Right forelimb (tissue), 1 donor: ENCODE data around the gene CCL21.
"Not testable (repeated sequence)": the region's sequence is repeated elsewhere in the genome, so short reads cannot be mapped to it uniquely, and the experiment has no call there.

Experiments
- DNase-seq: peaks from one replicate; pipeline ENCODE4 v3.0.0-alpha.2; 2018

The CCL21 gene, protein sequence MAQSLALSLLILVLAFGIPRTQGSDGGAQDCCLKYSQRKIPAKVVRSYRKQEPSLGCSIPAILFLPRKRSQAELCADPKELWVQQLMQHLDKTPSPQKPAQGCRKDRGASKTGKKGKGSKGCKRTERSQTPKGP

DNA sequence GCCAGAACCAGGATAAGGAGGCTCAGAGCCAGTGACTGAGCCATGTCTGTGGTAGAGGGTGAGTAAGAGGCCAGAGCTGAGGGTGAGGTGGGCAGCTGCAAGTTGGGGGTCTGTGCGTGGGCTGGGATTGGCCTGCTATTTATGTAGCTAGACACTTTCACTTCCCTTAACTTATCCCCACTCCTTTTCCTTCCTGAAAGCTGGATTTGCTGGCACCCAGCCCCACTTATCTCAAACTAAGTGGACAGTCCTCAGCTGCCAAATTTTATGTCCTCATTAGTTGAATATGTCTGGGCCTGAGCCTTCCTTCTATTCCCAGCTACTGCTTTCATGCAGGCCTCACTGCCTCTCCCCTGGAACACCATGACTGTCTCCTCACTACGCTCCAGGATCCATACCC is at the start of gene CCL21:
CCL21 (minus strand) TSS at position 114 of the 400 bp plus-strand sequence; CDS start at position 44, 70 bp downstream.
- DNase-seq: no peak

DNA sequence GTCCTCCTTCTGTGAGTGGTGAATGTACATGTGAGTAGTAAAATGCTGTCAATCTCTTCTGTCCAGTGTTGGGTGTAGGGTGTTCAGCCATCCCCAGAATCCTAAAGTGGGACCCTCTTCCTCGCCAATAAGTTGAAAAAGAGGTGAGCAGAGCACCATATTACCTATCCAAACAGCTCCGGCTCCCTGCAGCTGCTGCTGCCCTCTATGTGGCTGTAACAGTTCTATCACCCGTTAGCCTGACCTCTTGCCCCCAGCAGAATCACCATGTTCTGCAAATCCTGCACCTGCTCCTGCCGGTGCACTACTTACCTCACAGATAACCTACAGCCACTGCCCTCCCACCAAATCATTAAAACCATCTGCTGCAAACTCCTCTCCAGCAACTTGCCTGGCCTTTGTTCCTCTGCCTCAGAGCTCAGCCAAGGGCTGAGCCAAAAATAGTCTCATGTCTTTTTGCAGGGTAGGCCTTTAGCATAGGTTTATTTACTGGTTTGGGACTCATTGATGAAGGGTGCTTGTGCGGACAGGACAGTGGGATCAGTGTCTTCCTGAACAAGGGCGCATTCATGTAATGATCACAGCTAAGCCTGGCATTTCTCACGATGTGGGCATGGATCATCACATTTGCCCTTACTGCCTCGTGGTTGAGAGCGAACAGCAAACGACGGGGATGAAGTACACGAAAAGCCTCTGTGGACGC is 49.6 kb upstream of the CCL21 start:
- DNase-seq: no peak

DNA sequence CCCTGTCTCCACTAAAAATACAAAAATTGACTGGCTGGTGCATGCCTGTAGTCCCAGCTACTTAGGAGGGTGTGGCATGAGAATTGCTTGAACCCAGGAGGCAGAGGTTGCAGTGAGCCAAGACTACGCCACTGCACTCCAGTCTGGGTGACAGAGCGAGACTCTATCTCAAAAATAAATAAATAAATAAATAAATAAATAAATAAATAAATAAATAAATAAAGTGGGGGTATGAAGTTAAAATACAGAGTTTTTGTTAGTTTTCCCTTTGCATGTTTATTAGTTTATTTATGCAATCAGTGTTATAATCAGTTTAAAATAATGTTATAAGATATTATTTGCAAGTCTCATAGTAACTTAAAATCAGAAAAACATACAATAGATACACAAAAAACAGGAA is 40.4 kb upstream of the CCL21 start:
- DNase-seq: not testable (repeated sequence)

DNA sequence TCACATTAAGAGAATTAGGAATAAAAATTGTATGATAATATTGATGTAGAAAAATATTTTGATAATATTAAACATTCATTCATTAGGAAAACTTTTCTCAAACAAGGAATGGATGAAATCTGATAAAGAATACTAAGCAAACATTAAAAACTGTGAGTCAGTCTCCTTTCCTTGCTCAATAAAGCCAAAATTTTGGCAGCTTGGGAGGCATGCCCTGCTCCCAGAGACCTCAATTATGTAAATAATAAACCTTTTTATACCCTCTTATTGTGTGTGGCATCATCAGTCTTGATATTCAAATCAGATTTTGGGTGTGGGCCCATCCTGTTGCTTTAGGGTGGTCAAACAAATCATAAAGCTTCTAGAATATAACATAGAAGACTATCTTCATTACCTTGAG is 36.6 kb upstream of the CCL21 start:
- DNase-seq: no peak

DNA sequence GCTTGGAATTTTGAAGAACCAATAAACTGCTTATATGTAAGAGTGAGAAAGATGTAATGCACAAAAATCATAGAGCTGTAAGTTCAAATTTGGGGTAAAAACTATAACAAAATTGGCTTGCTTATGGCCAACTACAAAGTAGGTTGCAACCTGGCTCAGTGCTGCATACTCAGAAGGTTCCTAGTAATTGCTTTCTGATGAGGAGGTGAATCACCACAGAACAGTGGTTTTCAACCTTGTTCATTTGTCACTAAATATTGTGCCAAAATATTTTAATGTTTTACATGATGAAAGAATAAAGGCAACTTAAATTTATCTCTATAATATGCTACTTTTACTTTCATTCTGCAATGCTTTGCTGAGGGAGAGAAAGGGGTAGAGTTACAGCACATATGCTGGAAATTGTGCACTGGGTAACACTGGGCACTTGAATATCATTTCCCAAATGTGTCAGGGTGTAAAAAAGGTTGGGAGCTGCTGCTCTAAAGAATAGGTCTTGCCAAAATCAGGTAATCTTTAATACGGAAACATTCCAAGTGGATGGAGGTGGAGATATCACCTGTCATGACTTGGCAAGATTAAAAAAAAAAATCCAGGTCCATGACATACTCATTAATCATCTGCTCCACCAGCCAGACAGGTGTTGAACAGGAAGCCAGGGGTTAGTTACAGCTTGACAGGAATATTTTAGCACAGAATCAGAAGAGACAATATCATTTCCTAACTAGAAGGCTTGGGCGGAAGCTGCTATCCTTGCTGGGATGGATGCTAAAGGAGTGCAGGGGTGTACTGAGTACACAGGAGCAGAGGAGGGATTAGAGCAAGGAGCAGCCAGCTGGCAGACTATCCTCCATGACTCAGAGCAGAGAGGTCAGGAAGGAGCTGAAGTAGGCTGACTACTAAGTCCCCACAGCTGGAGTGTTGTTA is 34.6 kb upstream of the CCL21 start:
- DNase-seq: no peak

DNA sequence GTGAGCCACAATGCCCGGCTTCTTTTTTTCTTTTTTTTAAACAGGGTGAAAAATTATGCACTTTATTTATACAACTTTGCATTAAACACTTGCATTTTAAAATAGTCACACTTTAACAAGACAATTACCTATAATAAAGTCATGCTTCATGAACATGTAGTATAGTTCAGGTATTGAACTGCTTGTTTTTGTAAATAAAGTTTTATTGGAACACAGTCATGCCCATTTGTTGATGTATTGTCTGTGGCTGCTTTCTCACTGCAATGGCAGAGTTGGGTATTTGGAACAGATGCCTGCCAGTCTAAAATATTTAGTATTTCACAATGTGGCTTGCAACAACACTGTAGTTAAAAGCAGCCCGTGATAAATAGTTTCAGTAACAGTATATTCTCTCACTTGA is 32.8 kb upstream of the CCL21 start:
- DNase-seq: no peak

DNA sequence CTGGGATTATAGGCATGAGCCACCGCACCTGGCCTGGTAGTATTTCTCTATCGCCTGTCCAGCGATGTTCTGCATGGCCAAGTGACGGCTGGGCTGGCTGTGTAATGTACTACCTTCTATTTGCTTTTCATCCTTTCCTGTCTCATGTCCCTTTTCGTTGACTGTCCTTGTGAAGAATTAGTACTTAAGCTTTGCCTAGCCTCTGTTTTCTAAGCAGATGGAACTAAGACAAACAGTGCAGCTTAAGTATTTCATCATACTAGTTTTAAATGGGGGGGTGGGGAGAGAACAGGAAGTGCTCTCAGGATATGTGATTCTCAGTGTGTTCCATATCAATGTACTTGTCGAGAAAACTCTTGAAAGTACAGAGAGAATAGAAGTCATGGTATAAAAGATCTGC is 31.7 kb upstream of the CCL21 start:
- DNase-seq: no peak

DNA sequence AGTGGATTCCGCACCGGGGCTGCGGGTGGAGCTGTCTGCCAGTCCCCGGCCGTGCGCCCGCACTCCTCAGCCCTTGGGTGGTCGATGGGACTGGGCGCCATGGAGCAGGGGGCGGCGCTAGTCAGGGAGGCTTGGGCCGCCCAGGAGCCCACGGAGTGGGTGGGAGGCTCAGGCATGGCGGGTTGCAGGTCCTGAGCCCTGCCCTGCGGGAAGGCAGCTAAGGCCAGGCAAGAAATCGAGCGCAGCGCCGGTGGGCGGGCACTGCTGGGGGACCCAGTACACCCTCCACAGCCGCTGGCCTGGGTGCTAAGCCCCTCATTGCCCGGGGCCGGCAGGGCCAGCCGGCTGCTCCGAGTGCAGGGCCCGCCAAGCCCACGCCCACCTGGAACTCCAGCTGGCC is 30.2 kb upstream of the CCL21 start:
- not testable (repeated sequence) for DNase-seq

DNA sequence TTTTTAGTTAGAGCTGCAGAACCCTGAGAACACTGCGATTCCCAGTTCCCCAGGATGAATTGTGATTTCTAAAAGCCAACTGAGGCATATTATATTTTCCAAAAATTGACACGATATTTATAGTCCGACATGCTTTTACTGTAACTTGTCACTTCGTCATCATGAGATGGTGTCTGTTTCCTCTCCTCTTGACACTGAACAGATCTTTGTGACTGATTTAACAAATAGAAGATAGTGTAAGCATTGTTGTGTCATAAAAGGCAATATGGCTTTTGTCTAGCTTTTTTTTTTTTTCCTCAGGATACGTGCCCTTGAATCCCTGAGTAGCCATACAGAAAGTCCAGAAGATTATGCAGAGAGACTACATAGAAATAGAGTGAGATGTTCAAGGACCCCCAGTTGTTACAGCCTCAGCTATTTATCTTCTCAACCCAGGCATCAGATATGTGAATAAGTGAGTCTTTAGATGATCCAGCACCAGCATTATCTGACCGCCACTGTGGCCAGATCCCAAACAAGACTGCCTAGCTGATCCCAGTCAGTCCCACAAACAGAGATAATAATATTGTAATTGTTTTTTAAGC is 27.8 kb upstream of the CCL21 start:
- DNase-seq: no peak

DNA sequence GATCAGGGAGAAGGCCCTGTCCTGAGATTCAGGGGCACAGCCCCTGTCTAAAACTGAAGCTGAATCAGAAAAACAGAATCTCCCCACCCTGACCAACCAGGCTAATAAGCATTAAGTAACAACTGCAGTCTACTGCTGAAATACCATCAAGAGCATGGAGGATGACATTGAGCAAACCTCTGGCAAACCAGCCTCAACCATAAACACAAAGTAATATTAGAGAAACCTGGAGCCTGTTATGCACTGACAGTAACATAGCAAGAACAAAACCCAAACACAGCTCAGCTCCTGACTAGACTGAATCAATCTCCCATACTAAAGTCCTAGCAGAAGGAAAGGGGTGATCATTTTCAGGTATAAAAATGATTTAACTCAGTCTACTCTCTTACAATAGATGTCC is 24.8 kb upstream of the CCL21 start:
- no peak for DNase-seq

DNA sequence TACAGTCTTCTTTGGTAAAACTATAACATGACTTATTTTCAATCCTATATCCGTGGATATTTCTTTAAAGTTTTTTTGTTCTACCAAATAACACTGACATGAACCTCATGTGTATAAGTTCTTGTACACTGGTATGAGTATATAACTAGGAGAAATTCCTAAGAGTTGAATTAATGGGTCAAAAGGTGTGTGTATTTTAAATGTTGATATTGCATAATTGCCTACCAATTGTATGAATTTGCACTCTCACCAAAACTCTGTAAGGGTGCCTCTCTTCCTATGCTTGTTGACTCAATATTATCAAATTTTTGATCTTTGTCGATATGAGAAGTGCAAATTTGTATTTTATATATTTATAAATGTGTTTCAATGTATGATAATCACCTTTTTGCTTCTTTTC is 22.9 kb upstream of the CCL21 start:
- no peak for DNase-seq

DNA sequence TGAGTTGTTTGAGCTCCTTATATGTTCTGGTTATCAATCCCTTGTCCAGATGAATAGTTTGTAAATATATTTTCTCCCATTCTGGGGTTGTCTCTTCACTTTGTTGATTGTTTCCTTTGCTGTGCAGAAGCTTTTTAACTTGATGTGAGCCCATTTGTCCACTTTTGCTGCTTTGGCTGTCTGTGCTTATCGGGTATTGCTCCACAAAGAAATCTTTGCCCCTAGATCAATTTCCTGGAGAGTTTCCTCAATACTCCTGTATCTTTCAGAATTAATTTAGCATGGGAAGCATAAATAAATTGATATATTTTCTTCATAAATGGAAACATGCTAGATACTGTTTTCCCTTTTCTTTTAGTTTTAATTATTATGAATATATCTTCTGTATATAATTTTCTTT is 22.5 kb upstream of the CCL21 start:
- DNase-seq: no peak

DNA sequence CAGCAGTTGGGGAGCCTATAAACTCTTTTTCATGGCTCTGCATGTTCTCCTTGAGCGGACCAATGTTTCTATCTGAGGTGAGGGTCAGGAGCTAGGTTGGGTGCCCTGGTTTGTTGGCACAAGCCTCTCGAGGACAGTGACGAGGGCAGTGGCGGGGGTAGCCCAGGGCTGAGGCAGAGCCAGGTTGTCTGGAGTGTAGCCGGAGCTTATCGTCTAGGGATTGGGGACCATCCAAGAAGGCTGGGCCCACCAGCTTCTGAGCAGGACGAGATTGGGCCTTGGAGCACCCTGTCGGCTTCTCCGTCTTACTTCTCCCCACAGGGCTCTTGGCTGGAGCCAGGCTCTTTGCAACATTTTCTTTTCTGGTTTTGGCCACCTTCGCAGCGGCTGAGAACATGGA is 13.2 kb upstream of the CCL21 start:
- DNase-seq: no peak

DNA sequence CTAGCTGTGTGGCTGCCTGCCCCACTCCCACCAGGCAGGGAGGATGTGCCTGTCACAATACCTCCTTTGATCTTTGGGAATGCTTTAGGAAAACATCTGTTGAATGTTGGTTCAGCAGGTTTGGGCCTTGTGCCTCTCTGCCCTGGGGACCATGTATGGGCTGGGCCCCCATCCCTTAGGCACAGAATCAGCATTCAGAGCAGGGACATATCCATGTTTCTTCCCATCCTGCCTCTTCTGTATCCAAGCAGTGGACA is 9.8 kb upstream of the CCL21 start:
- not testable (repeated sequence) for DNase-seq

DNA sequence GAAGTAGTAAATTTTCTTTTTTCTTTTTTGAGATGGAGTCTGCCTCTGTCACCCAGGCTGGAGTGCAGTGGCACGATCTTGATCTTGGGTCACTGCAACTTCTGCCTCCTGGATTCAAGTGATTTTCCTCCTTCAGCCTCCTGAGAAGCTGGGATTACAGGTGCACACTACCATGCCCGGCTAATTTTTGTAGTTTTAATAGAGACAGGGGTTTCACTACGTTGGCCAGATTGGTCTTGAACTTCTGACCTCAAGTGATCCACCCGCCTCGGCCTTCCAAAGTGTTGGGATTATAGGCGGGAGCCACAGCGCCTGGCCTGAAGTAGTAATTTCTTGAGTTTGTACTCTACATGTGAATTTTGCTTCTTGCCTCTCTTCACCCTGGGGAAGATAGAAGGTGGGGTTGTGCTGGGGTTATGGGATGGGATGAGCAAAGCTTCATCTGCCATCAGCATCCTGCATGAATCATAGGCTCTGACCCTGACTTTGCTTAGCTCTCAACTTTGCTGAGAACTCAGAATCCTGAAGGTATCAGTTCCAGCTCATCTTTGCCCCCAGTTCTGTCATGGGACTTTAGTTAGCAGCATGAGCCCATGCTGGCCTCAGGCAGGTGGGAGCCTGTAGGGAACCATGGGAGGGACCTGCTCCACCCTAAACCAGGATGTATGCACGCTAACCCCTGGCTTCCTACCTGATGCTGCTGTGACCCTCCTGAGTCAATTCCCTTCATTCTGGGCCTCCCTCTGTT is 9.3 kb upstream of the CCL21 start:
- DNase-seq: no peak

DNA sequence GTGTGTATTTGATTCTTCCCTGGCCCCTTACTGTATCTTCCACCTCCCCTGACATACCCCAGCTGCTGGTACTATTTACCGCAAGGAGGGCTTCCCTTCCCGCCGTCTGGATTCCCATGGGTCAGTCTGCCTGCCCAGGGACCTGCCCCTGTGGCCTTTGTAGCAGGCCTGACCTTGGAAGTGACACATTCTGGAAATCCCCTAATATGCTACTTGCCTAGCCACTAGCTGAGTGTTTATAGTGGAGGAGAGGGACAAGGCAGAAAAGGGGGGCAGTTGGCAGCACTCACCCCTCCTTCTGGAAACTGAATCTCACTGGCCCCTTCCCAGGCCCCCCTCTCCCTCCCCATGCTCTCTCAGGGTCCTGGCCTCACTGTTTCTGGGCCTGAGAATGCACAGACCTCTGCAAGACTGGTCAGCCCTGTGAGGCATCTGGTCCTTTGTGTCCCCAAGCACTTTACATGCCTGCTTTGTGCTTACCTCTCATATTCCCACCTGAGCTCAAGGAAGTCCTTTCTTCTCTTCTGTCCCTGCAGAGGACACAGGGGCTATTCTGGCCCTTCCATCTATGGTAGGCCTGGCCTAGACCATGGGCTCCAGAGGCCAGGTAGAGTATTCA is 8.2 kb upstream of the CCL21 start:
- no peak for DNase-seq

DNA sequence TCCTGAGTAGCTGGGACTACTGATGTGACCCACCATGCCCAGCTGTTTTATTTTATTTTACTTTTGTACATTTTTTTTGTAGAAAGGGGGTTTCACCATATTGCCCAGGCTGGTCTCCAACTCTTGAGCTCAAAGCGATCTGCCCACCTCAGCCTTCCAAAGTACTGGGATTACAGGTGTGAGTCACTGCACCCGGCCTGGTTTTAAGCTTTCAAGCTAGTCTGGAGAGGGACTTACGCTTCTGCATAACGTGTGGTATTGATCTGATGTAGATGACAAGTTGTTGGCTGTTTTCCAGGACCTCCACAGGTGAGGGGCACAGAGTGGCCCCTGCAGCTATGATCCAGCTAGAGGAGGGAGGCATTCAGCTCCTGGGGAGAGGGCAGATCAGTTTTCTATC is 6.8 kb upstream of the CCL21 start:
- DNase-seq: no peak

DNA sequence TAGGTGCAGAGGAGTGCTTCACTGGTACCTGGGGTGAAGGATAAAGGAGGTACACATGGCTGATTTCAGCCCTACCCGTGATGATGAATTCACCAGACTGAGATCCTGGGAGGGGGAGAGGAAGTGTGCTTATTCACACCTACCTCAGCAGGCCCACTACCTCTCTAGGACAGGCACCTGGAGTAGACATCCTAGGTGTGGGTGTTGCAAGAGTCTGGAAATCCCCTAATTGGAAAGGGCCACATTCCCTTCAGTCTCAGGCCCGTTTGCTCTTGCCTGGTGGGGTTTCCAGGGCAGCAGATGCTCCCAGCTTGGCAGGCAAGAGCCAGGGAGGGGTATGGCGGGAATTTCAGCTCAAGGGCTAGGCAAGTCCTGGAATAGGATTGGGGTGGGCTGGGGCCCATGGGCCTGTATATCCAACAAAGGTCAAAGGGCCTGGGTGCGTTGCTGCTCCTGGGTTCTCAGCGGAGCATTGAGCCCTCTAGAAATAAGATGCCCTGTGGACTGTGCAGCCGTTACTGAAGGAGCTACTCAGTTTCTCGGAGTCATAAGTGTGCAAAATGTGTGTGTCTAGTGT is 5.8 kb upstream of the CCL21 start:
- DNase-seq: no peak

DNA sequence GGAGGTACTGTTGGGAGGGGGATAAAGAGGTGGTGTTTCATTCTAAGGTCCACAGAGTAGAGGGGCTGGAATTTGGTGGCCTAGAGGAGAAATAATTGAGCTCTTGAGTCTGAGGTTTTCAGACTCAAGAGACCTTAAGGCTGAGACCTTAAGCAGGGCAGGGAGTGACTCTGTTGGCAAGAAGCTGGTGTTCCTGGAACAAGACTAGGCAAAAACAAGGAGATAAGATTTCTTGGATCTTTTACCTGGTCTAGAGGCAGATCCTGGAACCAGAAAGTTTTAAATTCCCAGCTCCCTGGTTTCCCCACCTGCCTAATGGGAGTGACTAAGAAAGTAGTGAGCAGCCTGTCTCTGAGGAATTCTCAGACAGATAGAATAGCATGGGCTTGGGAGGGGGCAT is 4.1 kb upstream of the CCL21 start:
- no peak for DNase-seq

DNA sequence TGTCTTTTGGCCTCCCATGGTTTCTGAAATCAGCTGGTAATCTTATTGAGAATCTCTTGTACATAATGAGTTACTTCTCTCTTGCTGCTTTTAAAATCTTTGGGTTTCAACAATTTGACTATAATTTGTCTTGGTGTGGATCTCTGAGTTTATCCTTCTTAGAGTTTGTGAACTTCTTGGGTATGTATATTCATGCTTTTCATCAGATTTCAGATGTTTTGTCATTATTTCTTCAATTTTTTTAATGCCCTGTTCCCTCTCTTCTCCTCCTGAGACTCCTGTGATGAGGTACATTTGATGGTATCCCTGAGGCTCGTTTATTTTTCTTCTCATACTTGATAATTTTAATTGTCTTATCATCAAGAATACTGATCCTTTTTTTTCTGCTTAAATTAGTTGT is 2.2 kb upstream of the CCL21 start:
- no peak for DNase-seq

DNA sequence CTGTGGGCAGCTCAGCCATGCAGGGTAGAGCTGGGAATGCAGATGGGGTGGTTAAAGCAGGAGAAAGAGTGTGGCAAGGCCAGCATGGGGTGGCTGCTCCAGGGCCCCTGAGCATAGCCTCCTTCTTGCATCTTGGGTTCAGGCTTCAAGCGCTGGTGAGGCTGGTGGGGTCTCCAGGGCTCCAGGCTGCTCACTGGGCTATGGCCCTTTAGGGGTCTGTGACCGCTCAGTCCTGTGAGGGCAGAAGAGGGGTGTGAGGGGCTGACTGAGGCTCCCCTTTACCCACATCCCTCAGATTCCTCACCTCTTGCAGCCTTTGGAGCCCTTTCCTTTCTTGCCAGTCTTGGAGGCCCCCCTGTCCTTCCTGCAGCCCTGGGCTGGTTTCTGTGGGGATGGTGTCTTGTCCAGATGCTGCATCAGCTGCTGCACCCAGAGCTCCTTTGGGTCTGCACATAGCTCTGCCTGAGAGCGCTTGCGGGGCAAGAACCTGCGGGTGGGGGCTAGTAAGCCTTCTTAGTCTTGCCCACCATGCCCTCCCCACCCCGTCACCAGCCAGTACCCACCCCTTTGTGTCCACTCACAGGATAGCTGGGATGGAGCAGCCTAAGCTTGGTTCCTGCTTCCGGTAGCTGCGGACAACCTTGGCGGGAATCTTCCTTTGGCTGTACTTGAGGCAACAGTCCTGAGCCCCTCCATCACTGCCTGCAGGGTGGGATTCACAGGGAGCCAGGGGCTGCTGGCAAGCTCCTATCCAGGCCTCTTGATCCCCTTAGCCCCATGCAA is 549 bp downstream of the CCL21 start:
- DNase-seq: no peak

DNA sequence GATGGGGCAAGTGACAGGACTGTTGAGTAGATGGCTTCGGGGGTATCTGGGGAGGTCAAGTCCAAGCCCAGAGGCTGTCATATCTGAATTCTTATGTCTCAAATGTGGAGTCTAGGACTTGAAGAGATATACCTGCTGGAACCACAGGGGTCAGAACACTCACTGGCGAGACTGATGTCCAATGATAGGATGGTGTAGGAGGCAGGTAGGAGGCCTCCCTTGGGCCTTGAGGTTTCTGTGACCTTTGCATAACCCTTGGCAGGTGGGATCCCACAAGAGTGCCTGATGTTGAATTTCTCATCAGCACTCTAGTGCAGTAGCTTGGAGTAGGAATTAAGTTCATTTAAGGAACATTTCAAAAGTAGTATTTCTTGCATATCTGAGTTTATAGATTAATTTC is 2.8 kb downstream of the CCL21 start:
- no peak for DNase-seq
